ACHN (cell line): ENCODE results near the gene CYP4F11.
"Not testable (repeated sequence)": the region's sequence is repeated elsewhere in the genome, so short reads cannot be mapped to it uniquely, and the experiment has no call there.

Experiments used
- DNase-seq: peaks from one replicate; pipeline ENCODE4 v3.0.0-alpha.2; 2015
- in situ Hi-C: cut with HindIII; loops from 2 replicates; pipeline ENCODE4 v1.10.0; 2017; ENCODE audit warnings: low sequenced_read_pairs, low pct_ligation_motif_present, low pct_unique_long_range_greater_than_20kb

Gene CYP4F11

DNA sequence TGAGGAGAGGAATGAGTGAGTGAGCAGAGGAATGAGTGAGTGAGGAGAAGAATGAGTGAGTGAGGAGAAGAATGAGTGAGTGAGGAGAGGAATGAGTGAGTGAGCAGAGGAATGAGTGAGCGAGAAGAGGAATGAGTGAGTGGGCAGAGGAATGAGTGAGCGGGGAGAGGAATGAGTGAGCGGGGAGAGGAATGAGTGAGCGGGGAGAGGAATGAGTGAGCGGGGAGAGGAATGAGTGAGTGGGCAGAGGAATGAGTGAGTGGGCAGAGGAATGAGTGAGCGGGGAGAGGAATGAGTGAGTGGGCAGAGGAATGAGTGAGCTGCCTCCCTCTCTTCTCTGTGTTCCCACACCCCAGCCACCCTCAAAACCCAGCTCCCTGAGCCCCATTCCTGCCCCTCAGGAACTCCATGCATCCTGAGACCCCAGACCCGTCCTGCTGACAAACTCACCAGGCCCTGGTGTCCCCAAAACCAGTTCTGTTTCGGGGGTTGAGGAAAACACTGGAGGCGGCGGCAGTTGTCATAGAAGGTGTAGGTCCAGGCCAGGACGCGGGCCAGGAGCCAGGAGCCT, 483 bp downstream of the CYP4F11 start:
- in situ Hi-C loops, result not testable (repeated sequence)

DNA sequence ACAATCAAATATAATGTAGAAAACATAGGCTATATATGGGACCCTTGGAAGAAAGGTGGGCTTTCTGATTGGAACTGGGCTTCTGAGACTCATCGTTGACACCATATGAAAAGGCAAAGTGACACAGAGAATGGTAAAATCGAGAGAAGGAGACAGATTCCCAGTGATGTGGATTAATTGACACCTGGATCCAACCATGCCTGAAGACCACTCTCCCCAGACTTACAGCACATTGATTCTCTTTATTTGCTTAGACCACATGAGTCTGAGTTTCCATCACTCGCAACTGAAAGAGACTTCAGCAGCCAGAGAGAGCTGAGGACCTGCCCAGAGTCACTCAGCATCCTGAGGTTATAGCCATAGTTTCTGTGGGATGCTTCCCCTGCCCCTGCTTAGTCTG, 6.0 kb downstream of the CYP4F11 start:
- in situ Hi-C loops, result no loop called here
- no peak for DNase-seq

More for the DNA sequence above, 483 bp downstream of the CYP4F11 start:
- not testable (repeated sequence) for DNase-seq

DNA sequence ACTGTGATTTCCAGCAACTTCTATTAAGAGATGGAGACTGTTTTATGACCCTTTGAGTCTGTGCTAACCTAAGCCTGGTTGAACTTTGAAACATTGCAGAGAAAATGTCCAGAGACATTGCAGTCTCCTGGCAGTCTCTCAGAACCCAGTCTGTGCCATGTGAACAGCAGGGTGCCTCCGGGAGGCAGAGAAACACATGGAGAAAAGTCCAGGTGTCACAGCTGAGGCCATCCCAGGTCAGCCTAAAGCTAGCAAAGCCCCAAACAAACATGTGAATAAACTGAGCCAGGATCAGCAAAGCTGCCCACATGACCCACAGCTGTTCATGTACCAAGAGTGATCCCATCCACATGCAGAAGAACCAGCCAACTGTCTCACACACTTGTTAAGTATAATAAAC, 7.8 kb downstream of the CYP4F11 start:
- in situ Hi-C loops, result no loop called here
- no peak for DNase-seq

DNA sequence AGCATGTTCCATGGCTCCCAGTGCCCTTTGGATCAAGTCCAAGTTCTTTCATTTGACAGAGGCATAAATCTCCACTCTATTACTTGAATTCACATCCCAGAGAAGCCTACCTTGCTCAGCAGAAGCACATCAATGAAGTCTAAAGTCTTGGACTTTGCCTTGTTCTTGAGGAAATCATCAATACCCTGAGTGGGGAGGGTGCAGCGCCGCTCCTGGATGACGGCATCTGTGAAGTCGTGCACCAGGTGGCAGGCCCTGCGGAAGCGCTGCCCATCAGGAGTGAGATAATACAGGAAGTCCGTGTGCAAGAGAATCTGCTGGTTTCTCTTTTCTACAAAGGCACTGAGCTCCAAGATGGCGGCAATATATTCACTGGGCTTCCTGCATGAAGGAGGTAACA, 10.6 kb downstream of the CYP4F11 start:
- in situ Hi-C loops, result no loop called here
- DNase-seq, result no peak

DNA sequence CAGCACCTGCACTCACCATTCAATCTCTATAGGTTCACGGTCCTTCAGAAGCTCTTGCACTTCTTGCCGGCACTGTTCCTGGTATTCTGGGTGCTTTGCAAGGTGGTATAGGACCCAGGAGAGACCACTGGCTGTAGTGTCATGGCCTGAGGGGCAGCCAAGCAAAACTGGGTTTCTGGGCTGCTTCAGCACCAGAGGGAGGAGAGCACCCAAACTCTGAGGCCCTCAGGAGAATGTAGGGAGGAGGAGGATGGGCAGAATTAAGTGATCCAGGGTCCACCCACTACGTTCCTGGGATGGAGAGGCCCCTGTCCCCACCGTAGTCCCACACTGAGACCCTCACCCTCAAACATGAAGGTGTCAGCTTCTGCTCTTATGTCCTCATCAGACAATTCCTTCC, 12.3 kb downstream of the CYP4F11 start:
- no peak for DNase-seq
- in situ Hi-C loops, result no loop called here

DNA sequence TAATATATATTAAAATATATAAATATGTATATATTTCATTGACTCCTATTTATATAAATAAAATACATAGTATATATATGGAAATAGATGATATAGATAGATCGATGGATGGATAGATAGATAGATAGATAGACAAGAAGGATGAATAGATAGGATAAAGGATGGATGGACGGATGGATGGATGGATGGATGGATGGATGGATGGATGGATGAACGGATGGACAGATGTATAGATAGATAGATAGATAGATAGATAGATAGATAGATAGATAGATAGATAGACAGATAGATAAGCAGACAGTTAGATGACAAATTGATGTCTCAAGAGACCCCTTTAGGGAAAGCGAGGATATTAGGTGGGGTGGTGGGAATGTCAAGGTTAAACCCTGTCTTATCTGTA, 15.1 kb downstream of the CYP4F11 start:
- DNase-seq, result no peak
- in situ Hi-C loops, result no loop called here

DNA sequence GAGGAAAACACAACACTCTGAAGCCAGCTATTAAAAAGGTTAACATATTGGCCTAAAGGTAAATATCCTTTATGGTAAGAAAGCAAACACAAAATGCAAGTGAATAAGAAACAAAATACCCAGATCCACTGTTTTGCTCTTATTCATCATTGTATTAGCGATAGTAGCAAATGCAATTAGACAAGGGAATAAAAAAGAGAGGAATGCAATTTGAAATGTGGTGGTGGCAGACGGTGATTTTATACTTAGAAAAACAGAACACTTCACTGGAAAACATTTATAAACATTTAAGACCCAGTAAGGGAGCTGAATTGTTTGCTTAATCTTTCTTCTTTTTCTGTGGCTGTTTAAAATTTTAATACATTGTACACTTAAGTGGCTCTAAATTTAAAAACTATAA, 19.2 kb downstream of the CYP4F11 start:
- no peak for DNase-seq
- in situ Hi-C loops, result no loop called here

DNA sequence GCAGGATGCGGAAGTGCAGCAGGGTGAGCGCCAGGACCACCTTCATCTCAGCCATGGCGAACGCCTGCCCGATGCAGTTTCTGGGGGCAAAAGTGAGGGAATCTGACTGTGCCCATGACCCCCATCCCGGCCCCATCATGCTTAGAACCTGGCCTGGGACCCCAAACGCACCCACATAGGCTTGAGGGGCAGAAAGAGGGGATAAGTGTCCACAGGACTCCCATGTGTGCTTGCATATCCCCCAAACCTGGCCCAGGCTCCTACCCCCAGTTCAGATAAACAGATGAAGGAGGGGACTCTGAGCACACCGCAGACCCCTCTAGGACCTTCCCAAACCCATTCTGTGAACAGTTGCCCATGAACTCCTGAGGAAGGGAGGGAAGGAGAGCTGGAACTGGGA, 20.5 kb downstream of the CYP4F11 start:
- in situ Hi-C loops, result no loop called here

DNA sequence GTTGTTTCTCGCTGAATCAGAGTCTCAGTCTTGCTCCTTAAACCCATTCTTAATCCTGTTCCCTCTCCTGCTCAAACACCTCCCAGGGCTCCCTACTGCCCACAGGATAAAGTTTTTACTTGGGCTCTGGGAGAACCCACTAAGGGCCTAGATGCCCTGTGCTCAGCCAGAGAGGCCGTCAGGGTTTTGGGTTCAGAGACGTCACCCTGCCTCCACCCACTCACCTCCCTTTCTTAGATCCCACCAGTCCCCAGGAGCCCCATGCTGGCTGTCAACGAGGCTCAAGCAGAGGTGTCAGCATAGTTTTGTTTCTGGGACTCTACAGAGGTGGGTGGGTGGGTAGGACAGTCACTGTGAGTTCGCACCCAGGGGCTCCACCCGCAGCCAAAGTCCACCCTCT, 20.9 kb downstream of the CYP4F11 start:
- in situ Hi-C loops, result no loop called here
- DNase-seq, result no peak

More for the DNA sequence above, 20.5 kb downstream of the CYP4F11 start:
- no peak for DNase-seq

DNA sequence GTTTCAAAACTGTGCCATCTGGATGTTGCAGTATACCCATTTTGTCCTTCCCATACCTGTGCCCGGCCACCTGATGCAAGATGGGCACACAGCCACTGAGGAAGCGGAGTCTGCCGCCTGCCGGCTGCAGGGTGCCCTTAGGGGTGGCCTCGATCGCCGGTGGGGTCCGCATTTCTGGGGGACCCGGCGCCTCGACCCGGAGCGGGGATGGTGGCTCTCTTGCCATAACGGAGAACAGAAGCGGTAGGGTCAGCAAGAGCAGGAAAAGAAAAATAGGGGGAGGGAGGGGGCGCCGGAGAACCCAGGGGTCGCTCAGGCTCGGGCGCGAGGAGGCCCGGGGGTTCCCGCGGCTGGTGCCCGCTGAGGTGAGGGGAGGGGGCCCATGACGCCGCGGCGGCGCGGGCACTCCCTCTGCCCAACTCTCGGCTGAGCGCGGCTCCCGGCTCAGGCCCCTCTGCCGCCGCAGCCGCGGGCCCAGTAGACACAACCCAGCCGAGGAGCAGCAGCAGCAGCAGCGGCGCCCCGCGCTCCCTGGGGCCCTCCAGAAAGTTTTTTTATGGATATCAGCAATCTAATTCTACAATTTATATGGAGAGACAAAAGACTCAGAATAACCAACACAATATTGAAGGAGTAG, 22.6 kb downstream of the CYP4F11 start:
- no peak for DNase-seq
- in situ Hi-C loops, result no loop called here

DNA sequence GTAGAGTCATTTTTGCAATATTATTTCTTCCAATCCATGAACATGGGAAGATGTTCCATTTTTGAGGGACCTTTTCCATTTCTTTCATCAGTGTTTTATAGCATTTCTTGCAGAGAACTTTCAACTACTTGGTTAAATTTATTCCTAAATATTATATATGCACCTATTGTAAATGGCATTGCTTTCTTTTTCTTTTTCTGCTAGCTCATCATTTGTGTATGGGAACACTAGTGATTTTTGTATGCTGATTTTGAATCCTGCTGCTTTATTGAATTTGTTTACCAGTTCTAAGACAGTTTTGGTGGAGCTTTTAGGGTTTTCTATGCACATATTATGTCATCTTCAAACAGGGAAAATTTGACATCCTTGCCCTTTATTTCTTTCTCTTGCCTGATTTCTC, 29.3 kb downstream of the CYP4F11 start:
- in situ Hi-C loops, result no loop called here
- DNase-seq, result no peak

DNA sequence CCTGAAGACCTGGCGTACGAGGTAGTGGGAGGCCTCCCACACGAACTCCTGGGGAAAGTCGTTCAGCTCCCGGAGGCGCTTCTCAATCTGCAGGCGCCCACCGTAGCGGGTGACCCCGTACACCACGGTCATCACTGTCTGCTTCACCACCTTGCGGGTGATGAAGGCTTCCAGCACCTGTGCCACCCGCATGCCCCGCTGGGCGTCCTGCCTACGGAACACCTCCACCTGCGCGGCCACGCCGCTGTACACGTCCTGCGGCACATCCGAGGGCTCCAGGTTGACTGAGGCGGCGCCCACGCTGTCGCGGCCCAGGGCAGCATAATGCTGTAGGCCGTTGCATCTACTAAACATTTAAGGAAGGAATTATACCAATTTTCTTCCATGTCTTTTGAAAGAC, 31.4 kb downstream of the CYP4F11 start:
- DNase-seq, in situ Hi-C loops: not testable (repeated sequence)

DNA sequence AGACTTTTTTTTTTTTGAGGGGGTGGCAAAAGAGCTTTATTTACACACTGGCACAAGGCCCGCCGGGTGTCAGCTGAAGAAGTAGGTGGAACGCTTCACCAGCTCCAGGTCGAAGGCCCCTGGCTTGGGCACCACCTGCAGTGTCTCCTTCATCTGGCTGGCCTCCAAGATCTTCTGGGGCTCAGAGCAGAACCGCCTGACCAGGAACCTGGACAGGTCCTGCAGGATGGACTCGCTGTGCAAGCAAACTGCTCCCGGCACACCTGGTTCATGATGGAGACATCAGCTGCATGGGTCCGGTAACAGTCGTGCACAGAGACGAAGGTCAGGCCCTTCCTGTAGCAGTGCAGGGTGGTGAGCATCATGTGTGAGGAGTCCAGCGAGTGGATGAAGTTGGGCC, 32.1 kb downstream of the CYP4F11 start:
- in situ Hi-C loops, result no loop called here
- DNase-seq, result no peak

DNA sequence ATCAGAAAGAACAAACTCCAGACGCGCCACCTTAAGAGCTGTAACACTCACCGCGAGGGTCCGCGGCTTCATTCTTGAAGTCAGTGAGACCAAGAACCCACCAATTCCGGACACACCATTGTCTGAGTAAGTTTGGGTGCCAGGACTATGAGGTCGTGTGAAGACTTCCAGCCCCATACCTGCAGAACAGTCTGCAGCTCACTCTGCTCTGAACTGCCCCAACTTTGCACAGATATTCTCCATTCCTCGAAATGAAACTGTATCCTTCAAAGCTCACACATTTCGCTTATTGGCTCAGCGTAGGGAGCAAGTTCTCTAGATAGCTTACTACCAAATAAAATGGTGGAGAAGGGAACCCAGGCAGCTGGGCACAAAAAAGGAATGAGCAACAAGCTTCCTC, 33.8 kb downstream of the CYP4F11 start:
- no peak for DNase-seq
- in situ Hi-C loops, result no loop called here

DNA sequence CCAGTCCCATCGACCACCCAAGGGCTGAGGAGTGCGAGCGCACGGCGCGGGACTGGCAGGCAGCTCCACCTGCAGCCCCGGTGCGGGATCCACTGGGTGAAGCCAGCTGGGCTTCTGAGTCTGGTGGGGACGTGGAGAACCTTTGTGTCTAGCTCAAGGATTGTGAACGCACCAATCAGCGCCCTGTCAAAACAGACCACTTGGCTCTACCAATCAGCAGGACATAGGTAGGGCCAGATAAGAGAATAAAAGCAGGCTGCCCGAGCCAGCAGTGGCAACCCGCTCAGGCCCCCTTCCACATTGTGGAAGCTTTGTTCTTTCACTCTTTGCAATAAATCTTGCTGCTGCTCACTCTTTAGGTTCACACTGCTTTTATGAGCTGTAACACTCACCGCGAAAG, 34.3 kb downstream of the CYP4F11 start:
- DNase-seq, in situ Hi-C loops: not testable (repeated sequence)

DNA sequence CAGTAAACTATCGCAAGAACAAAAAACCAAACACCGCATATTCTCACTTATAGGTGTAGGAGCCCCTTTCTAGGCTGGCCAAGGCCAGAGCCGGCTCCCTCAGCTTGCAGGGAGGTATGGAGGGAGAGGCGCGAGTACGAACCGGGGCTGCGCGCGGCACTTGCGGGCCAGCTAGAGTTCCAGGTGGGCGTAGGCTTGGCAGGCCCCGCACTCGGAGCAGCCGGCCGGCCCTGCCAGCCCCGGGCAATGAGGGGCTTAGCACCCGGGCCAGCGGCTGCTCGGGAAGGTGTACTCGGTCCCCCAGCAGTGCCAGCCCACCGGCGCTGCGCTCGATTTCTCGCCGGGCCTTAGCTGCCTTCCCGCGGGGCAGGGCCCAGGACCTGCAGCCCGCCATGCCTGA, 34.8 kb downstream of the CYP4F11 start:
- DNase-seq, in situ Hi-C loops: not testable (repeated sequence)

DNA sequence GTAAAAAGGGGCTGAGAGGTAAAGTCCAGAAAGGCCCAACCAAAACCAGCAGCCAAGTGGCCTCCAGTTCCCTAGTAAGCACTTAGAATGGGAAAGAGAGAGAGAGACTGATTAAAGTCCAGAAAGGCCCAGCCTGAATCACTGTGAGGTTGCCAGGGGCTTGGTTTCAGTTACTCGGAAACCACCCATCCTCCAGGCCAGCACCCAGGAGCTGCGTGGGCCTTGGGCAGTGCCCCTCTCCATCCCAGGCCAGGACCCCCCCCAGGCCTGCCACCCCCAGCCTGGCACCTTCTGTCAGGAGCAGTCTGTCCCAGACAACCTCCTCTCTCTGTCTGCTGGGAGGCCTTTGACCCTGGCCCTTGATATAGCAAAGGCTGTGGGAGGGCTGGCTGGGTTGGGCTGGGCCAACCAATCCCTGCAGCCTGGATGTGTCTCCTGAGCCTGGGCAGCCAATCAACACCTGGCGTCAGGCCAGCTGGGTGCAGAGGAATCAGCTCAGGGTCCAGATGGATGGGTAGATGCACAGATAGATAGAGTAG, 36.5 kb downstream of the CYP4F11 start, which contains the start of gene CYP4F2:
Gene CYP4F2 (minus strand): TSS at position 337 of the 539 bp plus-strand sequence. CDS start 463 bp downstream, outside the sequence.
- in situ Hi-C loops, result no loop called here
- no peak for DNase-seq

DNA sequence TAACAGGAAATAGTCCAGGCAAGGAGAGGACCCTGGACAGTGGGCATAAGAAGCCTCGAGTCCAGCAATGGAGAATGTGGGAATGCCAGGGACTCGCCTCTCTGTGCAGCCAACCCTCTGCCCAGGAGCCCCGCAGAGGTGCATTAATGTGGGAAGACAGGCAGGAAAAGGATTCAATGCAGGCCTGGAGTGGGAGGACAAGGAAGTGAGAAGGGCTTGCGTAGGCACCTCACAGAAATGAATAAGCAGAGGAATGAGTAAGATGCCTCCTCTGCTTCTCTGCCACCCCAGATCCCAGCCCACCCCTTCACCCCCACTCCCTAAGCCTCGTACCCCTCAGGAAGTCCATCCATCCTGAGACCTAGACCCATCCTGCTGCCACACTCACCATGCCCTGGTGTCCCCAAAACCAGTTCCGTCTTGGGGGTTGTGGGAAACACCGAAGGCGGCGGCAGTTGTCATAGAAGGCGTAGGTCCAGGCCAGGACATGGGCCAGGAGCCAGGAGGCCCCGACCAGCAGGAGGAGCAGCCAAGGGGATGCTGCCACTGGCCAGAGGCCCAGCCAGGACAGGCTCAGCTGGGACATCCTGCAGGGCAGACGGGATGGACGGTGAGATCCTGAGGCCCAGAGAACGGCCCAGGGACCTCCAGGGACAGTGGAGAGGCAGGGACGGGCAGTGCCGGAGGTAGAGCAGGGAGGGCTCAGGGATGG, 37.1 kb downstream of the CYP4F11 start:
- in situ Hi-C loops, result no loop called here
- DNase-seq, result no peak

DNA sequence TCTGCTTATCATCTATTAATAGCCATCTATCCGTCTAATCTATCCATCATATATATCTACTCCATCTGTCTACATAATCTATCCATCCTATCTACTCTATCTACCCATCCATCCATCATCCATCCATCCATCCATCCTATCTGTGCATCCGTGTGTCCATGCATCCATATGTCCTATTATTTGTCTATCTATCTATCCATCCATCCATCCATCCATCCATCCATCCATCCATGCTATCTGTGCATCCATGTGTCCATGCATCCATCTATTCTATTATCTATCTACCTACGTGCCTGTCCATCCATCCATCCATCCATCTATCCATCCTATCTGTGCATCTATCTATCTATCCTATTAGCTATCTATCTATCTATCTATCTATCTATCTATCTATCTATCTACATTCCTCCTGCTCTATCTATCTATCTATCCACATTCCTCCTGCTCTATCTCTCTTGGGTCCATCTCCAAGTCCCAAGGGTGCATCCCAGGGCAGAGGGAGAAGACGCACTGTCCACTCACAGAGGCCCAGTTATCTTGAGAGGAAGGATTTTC, 38.4 kb downstream of the CYP4F11 start:
- DNase-seq, result no peak
- in situ Hi-C loops, result no loop called here
